Measurements from ENCODE around the gene C22orf31. TPM values are rescaled to one million over a fixed set of nuclear protein-coding genes. Genes with fewer than 3 reads are reported as not detected.

Gene C22orf31
- total RNA-seq, 1 experiment from 2014 or later: not detected

DNA sequence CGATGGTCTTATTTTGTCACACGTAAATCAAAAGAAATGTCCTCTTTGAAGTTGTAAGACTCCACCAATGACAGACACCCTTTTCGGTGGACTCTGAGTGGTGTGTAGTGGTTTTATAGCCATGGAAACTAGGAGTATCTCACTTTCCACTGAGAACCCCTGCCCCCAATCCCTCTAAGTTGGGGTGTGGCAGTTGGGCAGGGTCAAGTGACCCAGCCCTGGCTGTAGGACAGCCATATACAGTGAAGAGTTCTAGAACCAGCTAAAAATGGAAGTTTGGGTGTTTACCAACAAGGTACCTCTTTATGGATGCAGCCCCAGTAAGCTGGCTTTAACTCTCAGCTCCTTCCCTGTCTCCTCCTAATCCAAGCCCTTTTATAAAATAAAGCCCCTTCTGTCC is 5.2 kb downstream of the C22orf31 start:
- no peaks in the 10 kb centered on the region for H3K9me2 ChIP-seq (replicated peaks; ENCODE audit: low read length)
- CTCF ChIA-PET: no interaction called here
- H3K4me2 ChIP-seq (ENCODE audit: low read length): no peak overlapping the region
- no peaks in the 10 kb centered on the region for H3K9me3 ChIP-seq (ENCODE audit: low read length)
- ATAC-seq: no peak
- no peaks in the 10 kb centered on the region for H3F3A ChIP-seq (ENCODE audit: low read length, unreplicated experiment)
- no peaks in the 10 kb centered on the region for H3K4me1 ChIP-seq (ENCODE audit: insufficient read depth, low read length)
- no peak for DNase-seq
- POLR2A ChIA-PET (ENCODE audit: unreplicated experiment): no interaction called here
- intact Hi-C loops (cut with micrococcal nuclease): no loop called here
- TF ChIP-seq, protein P1, sequence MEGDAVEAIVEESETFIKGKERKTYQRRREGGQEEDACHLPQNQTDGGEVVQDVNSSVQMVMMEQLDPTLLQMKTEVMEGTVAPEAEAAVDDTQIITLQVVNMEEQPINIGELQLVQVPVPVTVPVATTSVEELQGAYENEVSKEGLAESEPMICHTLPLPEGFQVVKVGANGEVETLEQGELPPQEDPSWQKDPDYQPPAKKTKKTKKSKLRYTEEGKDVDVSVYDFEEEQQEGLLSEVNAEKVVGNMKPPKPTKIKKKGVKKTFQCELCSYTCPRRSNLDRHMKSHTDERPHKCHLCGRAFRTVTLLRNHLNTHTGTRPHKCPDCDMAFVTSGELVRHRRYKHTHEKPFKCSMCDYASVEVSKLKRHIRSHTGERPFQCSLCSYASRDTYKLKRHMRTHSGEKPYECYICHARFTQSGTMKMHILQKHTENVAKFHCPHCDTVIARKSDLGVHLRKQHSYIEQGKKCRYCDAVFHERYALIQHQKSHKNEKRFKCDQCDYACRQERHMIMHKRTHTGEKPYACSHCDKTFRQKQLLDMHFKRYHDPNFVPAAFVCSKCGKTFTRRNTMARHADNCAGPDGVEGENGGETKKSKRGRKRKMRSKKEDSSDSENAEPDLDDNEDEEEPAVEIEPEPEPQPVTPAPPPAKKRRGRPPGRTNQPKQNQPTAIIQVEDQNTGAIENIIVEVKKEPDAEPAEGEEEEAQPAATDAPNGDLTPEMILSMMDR (conservative IDR thresholded peaks at IDR 0.05; ENCODE audit: low read depth, low read length): no peak
- no peak for TF ChIP-seq EZH2phosphoT487 (IDR thresholded peaks at IDR 0.05; ENCODE audit: borderline replicate concordance, low read length)
- H4K20me1 ChIP-seq (ENCODE audit: low read length): no peaks in the 10 kb centered on the region
- H3K9ac ChIP-seq (ENCODE audit: low read length): no peak overlapping the region
- no peak overlapping the region for H3K4me3 ChIP-seq (ENCODE audit: low read length)
- no peaks in the 10 kb centered on the region for H3K27me3 ChIP-seq (ENCODE audit: low read length)
- H2AFZ ChIP-seq (ENCODE audit: low read length): no peak overlapping the region
- no peaks in the 10 kb centered on the region for H3K79me2 ChIP-seq (ENCODE audit: low read length)
- BruUV-seq (replicated peaks): no TSS peak
- H3K36me3 ChIP-seq (ENCODE audit: low read depth, low read length): no peaks in the 10 kb centered on the region
- H3K27ac ChIP-seq (ENCODE audit: low read length): no peak overlapping the region

DNA sequence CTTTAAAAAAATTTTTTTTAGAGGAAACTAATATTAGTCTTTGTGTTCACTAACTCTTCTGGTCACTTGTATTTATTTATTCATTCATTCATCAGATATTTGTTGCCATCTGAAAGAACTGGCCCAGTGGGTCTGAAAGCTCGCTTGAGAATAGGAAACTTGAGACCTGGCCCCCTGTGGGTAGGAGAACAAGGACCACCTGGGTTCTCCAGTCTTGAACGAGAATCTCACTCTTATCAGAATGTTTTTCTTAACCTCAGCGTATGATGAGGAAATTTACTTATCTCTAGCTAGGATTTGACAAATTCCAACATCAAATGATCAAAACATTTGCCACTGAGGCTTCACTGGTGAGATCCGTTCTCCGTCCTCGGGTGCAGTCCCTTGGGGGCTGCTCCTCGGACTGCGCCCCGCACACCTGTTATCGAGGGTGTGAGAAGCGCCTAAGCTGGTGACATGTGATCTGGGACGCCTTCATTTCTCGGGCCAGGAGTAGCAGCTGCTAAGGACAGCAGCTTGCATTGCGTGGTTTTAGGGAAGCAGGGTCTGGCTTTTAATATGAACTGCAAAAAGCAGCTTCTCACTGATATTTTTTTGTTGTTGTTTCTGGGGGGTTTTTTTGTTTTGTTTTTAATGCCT is 6.3 kb downstream of the C22orf31 start:
- no TSS peak for BruUV-seq (replicated peaks)
- intact Hi-C loops (cut with micrococcal nuclease): no loop called here

DNA sequence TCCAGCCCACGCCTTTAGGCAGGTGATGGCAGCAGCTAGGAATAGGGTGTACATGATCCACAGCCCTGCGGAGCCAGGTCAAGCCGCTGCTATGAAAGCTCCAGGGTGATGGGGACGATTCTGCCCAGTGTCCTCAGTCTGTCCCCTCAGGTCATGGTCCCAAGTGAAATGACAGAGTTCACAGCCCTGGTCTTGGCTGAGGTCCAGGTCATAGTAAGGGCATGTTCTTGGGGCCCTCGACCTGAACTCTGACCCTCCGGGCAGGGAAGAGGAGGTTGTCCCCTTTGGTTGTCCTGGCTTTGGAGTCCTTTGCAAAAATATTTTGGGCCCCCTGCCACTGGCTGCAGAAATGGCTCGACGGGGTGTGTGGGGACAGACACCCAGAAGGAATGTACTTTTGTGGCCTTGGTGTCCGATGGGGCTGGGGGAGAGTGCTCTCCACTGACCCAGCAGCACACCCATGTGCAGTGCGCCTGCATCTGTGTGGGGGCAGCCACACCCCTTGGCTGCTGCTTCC is 7.3 kb downstream of the C22orf31 start:
- Histone ChIP-seq H3K36me3 (ENCODE audit: low read depth, low read length) (no peaks in the 10 kb centered on the region), H3K9me3 (ENCODE audit: low read length) (no peaks in the 10 kb centered on the region), H2AFZ (ENCODE audit: low read length) (no peak overlapping the region), H3K27me3 (ENCODE audit: low read length) (no peaks in the 10 kb centered on the region), H3F3A (ENCODE audit: low read length, unreplicated experiment) (no peaks in the 10 kb centered on the region), H3K9me2 (replicated peaks; ENCODE audit: low read length) (no peaks in the 10 kb centered on the region), H3K4me1 (ENCODE audit: insufficient read depth, low read length) (no peaks in the 10 kb centered on the region), H3K4me2 (ENCODE audit: low read length) (no peak overlapping the region), H4K20me1 (ENCODE audit: low read length) (no peaks in the 10 kb centered on the region), H3K4me3 (ENCODE audit: low read length) (no peak overlapping the region), H3K27ac (ENCODE audit: low read length) (no peak overlapping the region), H3K79me2 (ENCODE audit: low read length) (no peaks in the 10 kb centered on the region), H3K9ac (ENCODE audit: low read length) (no peak overlapping the region)
- TF ChIP-seq EZH2phosphoT487 (IDR thresholded peaks at IDR 0.05; ENCODE audit: borderline replicate concordance, low read length) (no peak), EZH2 (IDR thresholded peaks at IDR 0.05; ENCODE audit: low read length, unreplicated experiment) (no peak)
- TF ChIP-seq, protein P1 (conservative IDR thresholded peaks at IDR 0.05; ENCODE audit: low read depth, low read length): no peak
- POLR2A ChIA-PET (ENCODE audit: unreplicated experiment): no interaction called here
- no TSS peak for BruUV-seq (replicated peaks)
- CTCF ChIA-PET: no interaction called here
- no peak for ATAC-seq
- no peak for DNase-seq
- intact Hi-C loops (cut with micrococcal nuclease): no loop called here

More for the DNA sequence above, 6.3 kb downstream of the C22orf31 start:
- no peak overlapping the region for H3K4me3 ChIP-seq (ENCODE audit: low read length)
- H3K9ac ChIP-seq (ENCODE audit: low read length): no peak overlapping the region
- H3K27me3 ChIP-seq (ENCODE audit: low read length): no peaks in the 10 kb centered on the region
- H3K4me2 ChIP-seq (ENCODE audit: low read length): no peak overlapping the region
- H3K9me3 ChIP-seq (ENCODE audit: low read length): no peaks in the 10 kb centered on the region
- no peaks in the 10 kb centered on the region for H3F3A ChIP-seq (ENCODE audit: low read length, unreplicated experiment)
- POLR2A ChIA-PET (ENCODE audit: unreplicated experiment): interaction anchor here (0.7 kb wide), 1 partner anchor 1341 kb away, joined by 5 read pairs; the partner anchor contains the start of gene SEC14L2
- H3K9me2 ChIP-seq (replicated peaks; ENCODE audit: low read length): no peaks in the 10 kb centered on the region
- no peaks in the 10 kb centered on the region for H3K79me2 ChIP-seq (ENCODE audit: low read length)
- no peak for DNase-seq
- CTCF ChIA-PET: no interaction called here
- no peak for ATAC-seq
- H3K36me3 ChIP-seq (ENCODE audit: low read depth, low read length): no peaks in the 10 kb centered on the region
- H2AFZ ChIP-seq (ENCODE audit: low read length): no peak overlapping the region
- TF ChIP-seq EZH2phosphoT487 (IDR thresholded peaks at IDR 0.05; ENCODE audit: borderline replicate concordance, low read length) (no peak), EZH2 (IDR thresholded peaks at IDR 0.05; ENCODE audit: low read length, unreplicated experiment) (no peak)
- TF ChIP-seq, protein P1 (conservative IDR thresholded peaks at IDR 0.05; ENCODE audit: low read depth, low read length): no peak
- H4K20me1 ChIP-seq (ENCODE audit: low read length): no peaks in the 10 kb centered on the region
- no peak overlapping the region for H3K27ac ChIP-seq (ENCODE audit: low read length)
- H3K4me1 ChIP-seq (ENCODE audit: insufficient read depth, low read length): no peaks in the 10 kb centered on the region
